DOHH2 (cell line): Measurements from ENCODE around the gene TBXA2R.

ENCODE experiments used
- H3F3A ChIP-seq: fragments of 200-600 bp; sonication (generic), shearing (Covaris generic); 2 replicates; pipeline ENCODE4 v1.6.0; 2016; ENCODE audit warnings: antibody characterized with exemption, mild to moderate bottlenecking; ENCODE audit not compliant: control insufficient read depth, insufficient read depth
- H3K27ac ChIP-seq: fragments of 200-600 bp; sonication (generic); 2 replicates; pipeline ENCODE4 v1.5.1; 2014; ENCODE audit warnings: low read depth, mild to moderate bottlenecking, low read length, moderate library complexity
- H3K27me3 ChIP-seq: fragments of 200-600 bp; sonication (generic); 2 replicates; pipeline ENCODE4 v1.6.1; 2014; ENCODE audit warnings: mild to moderate bottlenecking, low read length, mixed read lengths; ENCODE audit not compliant: control insufficient read depth
- H3K36me3 ChIP-seq: fragments of 200-600 bp; sonication (generic); 2 replicates; pipeline ENCODE4 v1.6.1; 2014; ENCODE audit warnings: mild to moderate bottlenecking, low read length, moderate library complexity, mixed read lengths; ENCODE audit not compliant: control insufficient read depth
- H3K4me1 ChIP-seq: fragments of 200-600 bp; sonication (generic); 2 replicates; pipeline ENCODE4 v1.6.1; 2014; ENCODE audit warnings: mild to moderate bottlenecking, low read length, mixed read lengths; ENCODE audit not compliant: control insufficient read depth
- H3K4me2 ChIP-seq: fragments of 200-600 bp; sonication (generic); 2 replicates; pipeline ENCODE4 v1.6.0; 2014; ENCODE audit warnings: mild to moderate bottlenecking, low read length, moderate library complexity
- H3K4me3 ChIP-seq: fragments of 200-600 bp; sonication (generic); 2 replicates; pipeline ENCODE4 v1.5.1; 2014; ENCODE audit warnings: mild to moderate bottlenecking, low read length, mixed read lengths
- H3K79me2 ChIP-seq: fragments of 200-600 bp; sonication (generic); 2 replicates; pipeline ENCODE4 v1.6.1; 2014; ENCODE audit warnings: mild to moderate bottlenecking, low read length, mixed read lengths; ENCODE audit not compliant: control insufficient read depth
- H3K9me2 ChIP-seq: fragments of 200-600 bp; sonication (generic); replicated peaks from 2 replicates; pipeline ENCODE4 v1.6.1; 2014; ENCODE audit warnings: mild to moderate bottlenecking, low read length, mixed read lengths; ENCODE audit not compliant: control insufficient read depth
- H3K9me3 ChIP-seq: fragments of 200-600 bp; sonication (generic); 2 replicates; pipeline ENCODE4 v1.6.1; 2014; ENCODE audit warnings: antibody characterized with exemption, low read length, mixed read lengths; ENCODE audit not compliant: control insufficient read depth, insufficient read depth
- H4K20me1 ChIP-seq: fragments of 200-600 bp; sonication (generic); 2 replicates; pipeline ENCODE4 v1.6.0; 2014; ENCODE audit warnings: low read depth, mild to moderate bottlenecking, antibody characterized with exemption, low read length, moderate library complexity; ENCODE audit not compliant: control insufficient read depth, insufficient read depth
- CTCF ChIP-seq: fragments of 200-600 bp; sonication (generic); IDR thresholded peaks from one replicate; pipeline ENCODE4 v1.5.1; 2014; ENCODE audit warnings: antibody characterized with exemption, mild to moderate bottlenecking, low read depth, low read length; ENCODE audit not compliant: poor library complexity, severe bottlenecking
- EZH2phosphoT487 ChIP-seq: fragments of 200-600 bp; sonication (generic); IDR thresholded peaks from 2 replicates; pipeline ENCODE4 v1.6.1; 2017; ENCODE audit warnings: borderline replicate concordance, mild to moderate bottlenecking, antibody characterized with exemption, low read length, moderate library complexity, mixed read lengths

TBXA2R gene

GRCh38 chr19:3556423-3556977, 50.2 kb downstream of the TBXA2R start:
- TF ChIP-seq CTCF (no peak), EZH2phosphoT487 (no peak)
- H3K4me2 ChIP-seq, result peak overlapping the region; percentile 95
- H3K36me3 ChIP-seq, result peaks cover 4% of the 10 kb centered on the region; the same call in 1 of the 2 replicates
- H3K9me3 ChIP-seq, result no peaks in the 10 kb centered on the region
- H3K4me3 ChIP-seq, result peak overlapping the region; percentile 97
- H3K4me1 ChIP-seq, result peaks cover 67% of the 10 kb centered on the region
- H3K79me2 ChIP-seq, result peaks cover 48% of the 10 kb centered on the region
- H4K20me1 ChIP-seq, result no peaks in the 10 kb centered on the region; the same call in 1 of the 2 replicates
- no peaks in the 10 kb centered on the region for H3K27me3 ChIP-seq
- H3K27ac ChIP-seq, result peak overlapping the region; percentile 27
- H3F3A ChIP-seq, result peaks cover 17% of the 10 kb centered on the region
- no peaks in the 10 kb centered on the region for H3K9me2 ChIP-seq

GRCh38 chr19:3555653-3556422, 50.8 kb downstream of the TBXA2R start:
- Histone ChIP-seq H3K9me2 (no peaks in the 10 kb centered on the region), H3K36me3 (peaks cover 9% of the 10 kb centered on the region; the same call in 1 of the 2 replicates), H3K27ac (peak overlapping the region; percentile 27; the same call in 1 of the 2 replicates), H3K27me3 (no peaks in the 10 kb centered on the region), H4K20me1 (no peaks in the 10 kb centered on the region; the same call in 1 of the 2 replicates), H3F3A (peaks cover 17% of the 10 kb centered on the region), H3K4me3 (peak overlapping the region; percentile 97), H3K79me2 (peaks cover 55% of the 10 kb centered on the region), H3K9me3 (no peaks in the 10 kb centered on the region), H3K4me1 (peaks cover 67% of the 10 kb centered on the region), H3K4me2 (peak overlapping the region; percentile 95)
- TF ChIP-seq EZH2phosphoT487 (no peak), CTCF (no peak)

DNA sequence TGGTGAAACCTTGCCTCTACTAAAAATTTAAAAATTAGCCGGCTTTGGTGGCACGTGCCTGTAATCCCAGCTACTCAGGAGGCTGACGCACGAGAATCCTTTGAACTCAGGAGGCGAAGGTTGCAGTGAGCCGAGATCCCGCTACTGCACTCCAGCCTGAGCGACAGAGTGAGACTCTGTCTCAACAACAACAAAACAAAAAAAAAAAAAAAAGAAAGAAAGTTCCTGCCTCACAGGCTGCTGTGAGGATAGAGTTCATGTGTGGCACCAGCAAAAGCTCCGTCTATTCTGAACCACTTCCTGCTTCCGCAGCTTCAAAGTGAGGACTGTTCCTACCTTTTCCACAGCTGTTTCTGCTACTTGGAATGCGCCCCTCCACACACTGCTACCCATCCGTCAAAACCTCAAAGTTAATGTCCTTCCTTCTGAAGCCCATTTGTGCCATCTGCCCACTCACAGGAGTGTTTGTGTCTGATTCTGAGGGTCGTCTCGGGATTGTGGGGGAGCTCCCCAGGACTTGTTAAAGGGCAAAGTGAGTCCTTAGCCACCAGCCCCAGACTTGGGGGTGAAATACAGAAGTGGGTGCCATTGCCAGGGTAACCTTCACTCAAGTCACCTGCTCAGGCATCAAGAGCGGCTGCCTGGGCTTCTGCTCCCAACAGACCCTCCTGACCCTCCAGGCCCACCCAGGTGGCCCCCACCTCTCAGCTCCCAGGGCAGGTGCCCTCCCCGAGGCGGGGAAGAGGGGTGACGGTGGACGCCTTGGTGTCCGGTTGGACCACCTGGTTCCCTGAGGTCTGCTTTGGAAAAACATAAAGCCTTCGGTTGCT, 52.2 kb downstream of the TBXA2R start:
- Histone ChIP-seq H3K27me3 (no peaks in the 10 kb centered on the region), H3K36me3 (peaks cover 11% of the 10 kb centered on the region; the same call in 1 of the 2 replicates), H3K9me3 (no peaks in the 10 kb centered on the region), H3K4me1 (peaks cover 57% of the 10 kb centered on the region), H4K20me1 (no peaks in the 10 kb centered on the region; the same call in 1 of the 2 replicates), H3K4me3 (peak overlapping the region; percentile 51), H3K27ac (peak overlapping the region; percentile 81), H3K4me2 (peak overlapping the region; percentile 95), H3K9me2 (no peaks in the 10 kb centered on the region), H3K79me2 (peaks cover 56% of the 10 kb centered on the region), H3F3A (peaks cover 17% of the 10 kb centered on the region)
- TF ChIP-seq EZH2phosphoT487 (no peak), CTCF (no peak)
